GM18511 (cell line): Measurements from ENCODE around the gene WDR82.

ENCODE experiments used
- ATAC-seq: cut with Tn5 transposase; IDR thresholded peaks from one replicate; pipeline ENCODE4 v1.9.1; 2021; ENCODE audit warnings: mild to moderate bottlenecking, moderate library complexity; ENCODE audit not compliant: unreplicated experiment

Gene WDR82

GRCh38 chr3:52205727-52206372 is 72.6 kb downstream of the WDR82 start:
- ATAC-seq, result no peak
